SK-N-SH (cell line): Measurements from ENCODE around the gene PDIA3. TPM values are rescaled to one million over a fixed set of nuclear protein-coding genes. Genes with fewer than 3 reads are reported as not detected.

Source experiments
- CTCF ChIA-PET: fragments of 300-600, 350-600 bp; formaldehyde crosslinking; extraction: SDS; loops from one replicate; lab custom pipeline; 2021; lab: Yijun Ruan, JAX
- POLR2A ChIA-PET: fragments of 350-600 bp; sonication (Branson Sonifier 250); formaldehyde crosslinking; extraction: SDS; loops from one replicate; lab custom pipeline; 2020; ENCODE audit warnings: antibody characterized with exemption, inconsistent platforms; lab: Yijun Ruan, JAX
- DNase-seq: peaks from one replicate; pipeline ENCODE4 v3.0.0; 2012
- H2AFZ ChIP-seq: fragments of 200-600 bp; sonication (generic); 2 replicates; pipeline ENCODE4 v1.8.1; 2016; ENCODE audit warnings: antibody characterized with exemption, mild to moderate bottlenecking, low read depth
- H3F3A ChIP-seq: fragments of 200-600 bp; sonication (generic); replicated peaks from 2 replicates; pipeline ENCODE3; 2016; ENCODE audit warnings: antibody characterized with exemption, mild to moderate bottlenecking; ENCODE audit not compliant: insufficient read depth
- H3K27ac ChIP-seq, 2 experiments: fragments of 200-500 bp in 1 of 2; fragments of 200-600 bp in 1 of 2; sonication (Bioruptor generic) in 1 of 2; sonication (generic), shearing (Covaris generic) in 1 of 2; 2 replicates each; pipeline versions ENCODE4 v1.5.1 to v1.6.1; 2014 to 2016; ENCODE audit warnings: low read depth in 2 of 2, inconsistent platforms in 1 of 2, low read length in 1 of 2, mild to moderate bottlenecking in 1 of 2, mixed read lengths in 1 of 2
- H3K27me3 ChIP-seq: fragments of 200-600 bp; sonication (generic), shearing (Covaris generic); 2 replicates; pipeline ENCODE4 v1.6.1; 2016; ENCODE audit warnings: mixed run types; ENCODE audit not compliant: insufficient read depth
- H3K36me3 ChIP-seq, 2 experiments: fragments of 200-500 bp in 1 of 2; fragments of 200-600 bp in 1 of 2; sonication (Bioruptor generic) in 1 of 2; sonication (generic) in 1 of 2; replicated peaks in 1 of 2; 2 replicates each; pipeline versions ENCODE3 to v1.5.1; 2014 to 2016; ENCODE audit warnings: low read length in 1 of 2, mild to moderate bottlenecking in 1 of 2; ENCODE audit not compliant: insufficient read depth in 2 of 2, control insufficient read depth in 1 of 2
- H3K4me1 ChIP-seq, 2 experiments: fragments of 200-500 bp in 1 of 2; fragments of 200-600 bp in 1 of 2; sonication (Bioruptor generic) in 1 of 2; sonication (generic), shearing (Covaris generic) in 1 of 2; 2 replicates each; pipeline versions ENCODE4 v1.5.1 to v1.6.1; 2014 to 2016; ENCODE audit warnings: low read depth in 1 of 2, low read length in 1 of 2, mixed run types in 1 of 2; ENCODE audit not compliant: insufficient read depth in 2 of 2, control insufficient read depth in 1 of 2
- H3K4me2 ChIP-seq: fragments of 200-600 bp; sonication (generic), shearing (Covaris generic); 2 replicates; pipeline ENCODE4 v1.6.1; 2017; ENCODE audit warnings: mixed run types
- H3K4me3 ChIP-seq, 2 experiments: fragments of 200-500 bp in 1 of 2; fragments of 200-600 bp in 1 of 2; sonication (Bioruptor generic) in 1 of 2; sonication (generic), shearing (Covaris generic) in 1 of 2; 2 replicates each; pipeline versions ENCODE4 v1.5.1 to v1.8.1; 2014 to 2016; ENCODE audit warnings: low read depth in 2 of 2, inconsistent platforms in 1 of 2, low read length in 1 of 2, mild to moderate bottlenecking in 1 of 2, mixed read lengths in 1 of 2, moderate library complexity in 1 of 2
- H3K79me2 ChIP-seq: fragments of 200-600 bp; sonication (generic); 2 replicates; pipeline ENCODE4 v1.8.1; 2017; ENCODE audit warnings: mild to moderate bottlenecking; ENCODE audit not compliant: insufficient read depth
- H3K9ac ChIP-seq: fragments of 200-600 bp; sonication (generic); 2 replicates; pipeline ENCODE4 v1.6.1; 2017; ENCODE audit warnings: mixed run types
- H3K9me2 ChIP-seq: fragments of 200-600 bp; sonication (generic); 2 replicates; pipeline ENCODE4 v1.6.1; 2017; ENCODE audit warnings: mixed run types
- H3K9me3 ChIP-seq: fragments of 200-600 bp; sonication (generic); 2 replicates; pipeline ENCODE4 v1.6.1; 2017; ENCODE audit warnings: mixed run types, mild to moderate bottlenecking, moderate library complexity
- H4K20me1 ChIP-seq: fragments of 200-600 bp; sonication (generic); 2 replicates; pipeline ENCODE4 v1.6.1; 2017; ENCODE audit warnings: mild to moderate bottlenecking, mixed run types; ENCODE audit not compliant: insufficient read depth
- CHD2 ChIP-seq: fragments of 150-350 bp; IDR thresholded peaks from 2 replicates; pipeline ENCODE4 v1.6.1; 2018; ENCODE audit warnings: low read length; ENCODE audit not compliant: partially characterized antibody
- CTCF ChIP-seq: fragments of 200-600 bp; sonication (generic); IDR thresholded peaks from 2 replicates; pipeline ENCODE4 v1.6.1; 2017; ENCODE audit warnings: antibody characterized with exemption, mild to moderate bottlenecking, moderate library complexity
- FOSL2 ChIP-seq: IDR thresholded peaks from 2 replicates; pipeline ENCODE4 v1.4.0; 2012; ENCODE audit warnings: low read depth, mild to moderate bottlenecking, moderate library complexity, borderline replicate concordance
- NRF1 ChIP-seq: IDR thresholded peaks from 2 replicates; pipeline ENCODE4 v1.6.1; 2012; ENCODE audit warnings: low read depth, mild to moderate bottlenecking, low read length
- RAD21 ChIP-seq: IDR thresholded peaks from 2 replicates; pipeline ENCODE4 v1.6.1; 2012; ENCODE audit warnings: mild to moderate bottlenecking, low read length
- RCOR1 ChIP-seq: fragments of 150-350 bp; IDR thresholded peaks from 2 replicates; pipeline ENCODE4 v1.6.1; 2017; ENCODE audit warnings: antibody characterized with exemption, low read length
- RFX5 ChIP-seq: IDR thresholded peaks from 2 replicates; pipeline ENCODE4 v1.6.1; 2012; ENCODE audit warnings: mild to moderate bottlenecking, improper control_type of control experiment, low read length
- SIN3A ChIP-seq: IDR thresholded peaks from 2 replicates; pipeline ENCODE4 v1.6.1; 2012; ENCODE audit warnings: low read depth, mild to moderate bottlenecking, low read length, moderate library complexity, borderline replicate concordance
- SMC3 ChIP-seq: IDR thresholded peaks from 2 replicates; pipeline ENCODE4 v1.6.1; 2012; ENCODE audit warnings: low read depth, low read length, improper control_type of control experiment
- TAF1 ChIP-seq: IDR thresholded peaks from 2 replicates; pipeline ENCODE4 v1.6.1; 2012; ENCODE audit warnings: low read depth, mild to moderate bottlenecking, low read length, moderate library complexity, borderline replicate concordance
- USF1 ChIP-seq: IDR thresholded peaks from 2 replicates; pipeline ENCODE4 v1.4.0; 2012; ENCODE audit warnings: low read depth, borderline replicate concordance
- YY1 ChIP-seq: IDR thresholded peaks from 2 replicates; pipeline ENCODE4 v1.4.0; 2012; ENCODE audit warnings: low read depth, mild to moderate bottlenecking
- WGBS: methylation state at CpG from one replicate; pipeline ENCODE4 v1.1.6; 2017; ENCODE audit warnings: low lambda C conversion rate; 5-methylcytosine and 5-hydroxymethylcytosine counted together
- polyA plus RNA-seq, 3 experiments: library from polyadenylated mRNA; depleted of rRNA; stranded (reverse); fragments of >200 nt; gene quantifications; 2 replicates each; pipeline ENCODE4 v1.2.3, GENCODE V29; 2012

Gene PDIA3
- polyA plus RNA-seq, 1 of the 3 experiments (the other 2 are of a cell fraction) = 177 TPM

GRCh38 chr15:43769584-43770228 is 23.5 kb downstream of the PDIA3 start:
- ChIA-PET POLR2A (interaction anchor here (1.0 kb wide), 1 partner anchor 21 kb away, joined by 4 read pairs; no protein-coding TSS in a partner anchor), CTCF (interaction anchor here (0.7 to 2.9 kb wide), 11 partner anchors 9 to 256 kb away, joined by 3 to 14 read pairs (median 5); partner anchors contain the start of genes HYPK, SERF2 and SERINC4)
- no peaks in the 10 kb centered on the region for H3K9me3 ChIP-seq
- no peaks in the 10 kb centered on the region for H3K4me1 ChIP-seq
- H3F3A ChIP-seq = peaks cover 52% of the 10 kb centered on the region
- no peak overlapping the region for H3K4me3 ChIP-seq
- WGBS = 60% methylated on average over 5 of the region's 5 CpGs
- no peaks in the 10 kb centered on the region for H3K9me2 ChIP-seq
- H4K20me1 ChIP-seq = peaks cover 3% of the 10 kb centered on the region; the same call in 1 of the 2 replicates
- no peak overlapping the region for H3K9ac ChIP-seq
- H3K27ac ChIP-seq = peak overlapping the region in 1 of 2 experiments; percentile 7; a peak in 1 of 4 replicates
- H3K36me3 ChIP-seq = peaks cover 74 to 75% of the 10 kb centered on the region in 2 experiments
- no peak overlapping the region for H2AFZ ChIP-seq
- DNase-seq = peak; percentile 72
- H3K4me2 ChIP-seq = no peak overlapping the region
- no peaks in the 10 kb centered on the region for H3K27me3 ChIP-seq
- no peaks in the 10 kb centered on the region for H3K79me2 ChIP-seq
- TF ChIP-seq CTCF (peak; percentile 91), USF1 (no peak), FOSL2 (no peak), CHD2 (no peak), RFX5 (no peak), SMC3 (peak; percentile 40), RAD21 (peak; percentile 65), YY1 (no peak), SIN3A (no peak)

GRCh38 chr15:43771816-43772215 is 25.6 kb downstream of the PDIA3 start:
- H3K9me3 ChIP-seq = no peaks in the 10 kb centered on the region
- peaks cover 53 to 55% of the 10 kb centered on the region in 2 experiments for H3K36me3 ChIP-seq
- H3K27me3 ChIP-seq = no peaks in the 10 kb centered on the region
- H4K20me1 ChIP-seq = peaks cover 3% of the 10 kb centered on the region; the same call in 1 of the 2 replicates
- no peak overlapping the region for H3K27ac ChIP-seq
- TF ChIP-seq RCOR1 = no peak
- no peak for TF ChIP-seq SIN3A
- no peak for TF ChIP-seq NRF1
- no peak for TF ChIP-seq TAF1
- peaks cover 67% of the 10 kb centered on the region for H3F3A ChIP-seq
- DNase-seq = no peak
- ChIA-PET CTCF (interaction anchor here (1.1 kb wide), 1 partner anchor 226 kb away, joined by 3 read pairs; no protein-coding TSS in a partner anchor), POLR2A (no interaction called here)
- H3K4me1 ChIP-seq = no peaks in the 10 kb centered on the region; a peak in 1 of 4 replicates
- H3K9me2 ChIP-seq = no peaks in the 10 kb centered on the region
- H3K9ac ChIP-seq = no peak overlapping the region
- no peaks in the 10 kb centered on the region for H3K79me2 ChIP-seq
- no peak overlapping the region for H3K4me2 ChIP-seq
- H3K4me3 ChIP-seq = no peak overlapping the region
- 100% methylated on average over 2 of the region's 2 CpGs for WGBS
- H2AFZ ChIP-seq = no peak overlapping the region
